Stomach (tissue), 4 donors: Measurements from ENCODE around the gene SP3.

Experiments
- EP300 ChIP-seq: sonication (generic); formaldehyde crosslinking; IDR thresholded peaks from one replicate; pipeline ENCODE4 v1.6.1; 2017; ENCODE audit warnings: antibody characterized with exemption
- POLR2AphosphoS5 ChIP-seq, 3 donors: sonication (generic); formaldehyde crosslinking; IDR thresholded peaks; one replicate each; pipeline ENCODE4 v1.6.1; 2016; ENCODE audit warnings: antibody characterized with exemption in 3 of 3
- TF ChIP-seq, protein P1 (sequence below), 7 experiments: fragments of 450-650 bp in 4 of 7; fragments of 200-600 bp in 3 of 7; sonication (generic) in 3 of 7; IDR thresholded peaks; one replicate each; pipeline ENCODE4 v1.5.1; 2016 to 2019; ENCODE audit warnings: antibody characterized with exemption in 7 of 7, control low read depth in 2 of 7, mild to moderate bottlenecking in 1 of 7

DNA sequence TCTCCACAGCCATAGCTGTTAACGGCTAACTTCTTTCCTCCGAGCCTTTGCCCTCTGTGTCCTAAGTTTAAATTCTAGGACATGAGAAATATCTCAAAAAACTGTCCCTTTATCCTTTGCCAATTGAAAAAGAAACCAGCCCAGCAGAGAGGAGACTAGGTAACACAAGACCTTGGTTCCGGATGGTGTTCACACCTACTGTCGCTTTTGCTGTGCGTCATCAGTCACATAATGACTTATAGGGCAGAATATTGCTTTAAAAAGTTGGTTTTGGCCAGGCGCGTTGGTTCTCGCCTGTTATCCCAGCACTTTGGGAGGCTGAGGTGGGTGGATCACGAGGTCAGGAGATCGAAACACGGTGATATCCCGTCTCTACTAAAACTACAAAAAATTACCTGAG is 66.2 kb downstream of the SP3 start:
- TF ChIP-seq, protein P1, sequence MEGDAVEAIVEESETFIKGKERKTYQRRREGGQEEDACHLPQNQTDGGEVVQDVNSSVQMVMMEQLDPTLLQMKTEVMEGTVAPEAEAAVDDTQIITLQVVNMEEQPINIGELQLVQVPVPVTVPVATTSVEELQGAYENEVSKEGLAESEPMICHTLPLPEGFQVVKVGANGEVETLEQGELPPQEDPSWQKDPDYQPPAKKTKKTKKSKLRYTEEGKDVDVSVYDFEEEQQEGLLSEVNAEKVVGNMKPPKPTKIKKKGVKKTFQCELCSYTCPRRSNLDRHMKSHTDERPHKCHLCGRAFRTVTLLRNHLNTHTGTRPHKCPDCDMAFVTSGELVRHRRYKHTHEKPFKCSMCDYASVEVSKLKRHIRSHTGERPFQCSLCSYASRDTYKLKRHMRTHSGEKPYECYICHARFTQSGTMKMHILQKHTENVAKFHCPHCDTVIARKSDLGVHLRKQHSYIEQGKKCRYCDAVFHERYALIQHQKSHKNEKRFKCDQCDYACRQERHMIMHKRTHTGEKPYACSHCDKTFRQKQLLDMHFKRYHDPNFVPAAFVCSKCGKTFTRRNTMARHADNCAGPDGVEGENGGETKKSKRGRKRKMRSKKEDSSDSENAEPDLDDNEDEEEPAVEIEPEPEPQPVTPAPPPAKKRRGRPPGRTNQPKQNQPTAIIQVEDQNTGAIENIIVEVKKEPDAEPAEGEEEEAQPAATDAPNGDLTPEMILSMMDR (IDR thresholded peaks at IDR 0.05), result no peak
- TF ChIP-seq EP300 (no peak), POLR2AphosphoS5 (IDR thresholded peaks at IDR 0.05) (no peak)
